SK-N-SH (cell line): ENCODE results near the gene INAFM2. TPM values are rescaled to one million over a fixed set of nuclear protein-coding genes. Genes with fewer than 3 reads are reported as not detected.

Experiments used
- CTCF ChIA-PET: fragments of 300-600, 350-600 bp; formaldehyde crosslinking; extraction: SDS; loops from one replicate; lab custom pipeline; 2021; lab: Yijun Ruan, JAX
- POLR2A ChIA-PET: fragments of 350-600 bp; sonication (Branson Sonifier 250); formaldehyde crosslinking; extraction: SDS; loops from one replicate; lab custom pipeline; 2020; ENCODE audit warnings: antibody characterized with exemption, inconsistent platforms; lab: Yijun Ruan, JAX
- DNase-seq: peaks from one replicate; pipeline ENCODE4 v3.0.0; 2012
- H2AFZ ChIP-seq: fragments of 200-600 bp; sonication (generic); 2 replicates; pipeline ENCODE4 v1.8.1; 2016; ENCODE audit warnings: antibody characterized with exemption, mild to moderate bottlenecking, low read depth
- H3F3A ChIP-seq: fragments of 200-600 bp; sonication (generic); replicated peaks from 2 replicates; pipeline ENCODE3; 2016; ENCODE audit warnings: antibody characterized with exemption, mild to moderate bottlenecking; ENCODE audit not compliant: insufficient read depth
- H3K27ac ChIP-seq, 2 experiments: fragments of 200-500 bp in 1 of 2; fragments of 200-600 bp in 1 of 2; sonication (Bioruptor generic) in 1 of 2; sonication (generic), shearing (Covaris generic) in 1 of 2; 2 replicates each; pipeline versions ENCODE4 v1.5.1 to v1.6.1; 2014 to 2016; ENCODE audit warnings: low read depth in 2 of 2, inconsistent platforms in 1 of 2, low read length in 1 of 2, mild to moderate bottlenecking in 1 of 2, mixed read lengths in 1 of 2
- H3K27me3 ChIP-seq: fragments of 200-600 bp; sonication (generic), shearing (Covaris generic); 2 replicates; pipeline ENCODE4 v1.6.1; 2016; ENCODE audit warnings: mixed run types; ENCODE audit not compliant: insufficient read depth
- H3K36me3 ChIP-seq, 2 experiments: fragments of 200-500 bp in 1 of 2; fragments of 200-600 bp in 1 of 2; sonication (Bioruptor generic) in 1 of 2; sonication (generic) in 1 of 2; replicated peaks in 1 of 2; 2 replicates each; pipeline versions ENCODE3 to v1.5.1; 2014 to 2016; ENCODE audit warnings: low read length in 1 of 2, mild to moderate bottlenecking in 1 of 2; ENCODE audit not compliant: insufficient read depth in 2 of 2, control insufficient read depth in 1 of 2
- H3K4me1 ChIP-seq, 2 experiments: fragments of 200-500 bp in 1 of 2; fragments of 200-600 bp in 1 of 2; sonication (Bioruptor generic) in 1 of 2; sonication (generic), shearing (Covaris generic) in 1 of 2; 2 replicates each; pipeline versions ENCODE4 v1.5.1 to v1.6.1; 2014 to 2016; ENCODE audit warnings: low read depth in 1 of 2, low read length in 1 of 2, mixed run types in 1 of 2; ENCODE audit not compliant: insufficient read depth in 2 of 2, control insufficient read depth in 1 of 2
- H3K4me2 ChIP-seq: fragments of 200-600 bp; sonication (generic), shearing (Covaris generic); 2 replicates; pipeline ENCODE4 v1.6.1; 2017; ENCODE audit warnings: mixed run types
- H3K4me3 ChIP-seq, 2 experiments: fragments of 200-500 bp in 1 of 2; fragments of 200-600 bp in 1 of 2; sonication (Bioruptor generic) in 1 of 2; sonication (generic), shearing (Covaris generic) in 1 of 2; 2 replicates each; pipeline versions ENCODE4 v1.5.1 to v1.8.1; 2014 to 2016; ENCODE audit warnings: low read depth in 2 of 2, inconsistent platforms in 1 of 2, low read length in 1 of 2, mild to moderate bottlenecking in 1 of 2, mixed read lengths in 1 of 2, moderate library complexity in 1 of 2
- H3K79me2 ChIP-seq: fragments of 200-600 bp; sonication (generic); 2 replicates; pipeline ENCODE4 v1.8.1; 2017; ENCODE audit warnings: mild to moderate bottlenecking; ENCODE audit not compliant: insufficient read depth
- H3K9ac ChIP-seq: fragments of 200-600 bp; sonication (generic); 2 replicates; pipeline ENCODE4 v1.6.1; 2017; ENCODE audit warnings: mixed run types
- H3K9me2 ChIP-seq: fragments of 200-600 bp; sonication (generic); 2 replicates; pipeline ENCODE4 v1.6.1; 2017; ENCODE audit warnings: mixed run types
- H3K9me3 ChIP-seq: fragments of 200-600 bp; sonication (generic); 2 replicates; pipeline ENCODE4 v1.6.1; 2017; ENCODE audit warnings: mixed run types, mild to moderate bottlenecking, moderate library complexity
- H4K20me1 ChIP-seq: fragments of 200-600 bp; sonication (generic); 2 replicates; pipeline ENCODE4 v1.6.1; 2017; ENCODE audit warnings: mild to moderate bottlenecking, mixed run types; ENCODE audit not compliant: insufficient read depth
- EZH2phosphoT487 ChIP-seq: fragments of 200-600 bp; sonication (generic); IDR thresholded peaks from 2 replicates; pipeline ENCODE4 v1.6.1; 2017; ENCODE audit warnings: low read depth, mixed run types, mild to moderate bottlenecking, antibody characterized with exemption, moderate library complexity, borderline replicate concordance
- FOXJ3 ChIP-seq: sonication (generic); formaldehyde crosslinking; IDR thresholded peaks from 2 replicates; pipeline ENCODE4 v1.5.1; 2020; ENCODE audit warnings: mild to moderate bottlenecking, missing genetic modification reagents
- GATA2 ChIP-seq: sonication (generic); formaldehyde crosslinking; IDR thresholded peaks from 2 replicates; pipeline ENCODE4 v1.5.0; 2020; ENCODE audit warnings: mild to moderate bottlenecking, missing genetic modification reagents
- MEF2A ChIP-seq: IDR thresholded peaks from 2 replicates; pipeline ENCODE4 v1.4.0; 2012; ENCODE audit warnings: low read depth, borderline replicate concordance
- MXI1 ChIP-seq: IDR thresholded peaks from 2 replicates; pipeline ENCODE4 v1.6.1; 2012; ENCODE audit warnings: mild to moderate bottlenecking, low read depth, low read length, improper control_type of control experiment
- RAD21 ChIP-seq: IDR thresholded peaks from 2 replicates; pipeline ENCODE4 v1.6.1; 2012; ENCODE audit warnings: mild to moderate bottlenecking, low read length
- RFX5 ChIP-seq: IDR thresholded peaks from 2 replicates; pipeline ENCODE4 v1.6.1; 2012; ENCODE audit warnings: mild to moderate bottlenecking, improper control_type of control experiment, low read length
- SMC3 ChIP-seq: IDR thresholded peaks from 2 replicates; pipeline ENCODE4 v1.6.1; 2012; ENCODE audit warnings: low read depth, low read length, improper control_type of control experiment
- TAF1 ChIP-seq: IDR thresholded peaks from 2 replicates; pipeline ENCODE4 v1.6.1; 2012; ENCODE audit warnings: low read depth, mild to moderate bottlenecking, low read length, moderate library complexity, borderline replicate concordance
- TEAD4 ChIP-seq: IDR thresholded peaks from 2 replicates; pipeline ENCODE4 v1.4.0; 2012; ENCODE audit warnings: mild to moderate bottlenecking, borderline replicate concordance; ENCODE audit not compliant: insufficient read depth
- YY1 ChIP-seq: IDR thresholded peaks from 2 replicates; pipeline ENCODE4 v1.4.0; 2012; ENCODE audit warnings: low read depth, mild to moderate bottlenecking
- WGBS: methylation state at CpG from one replicate; pipeline ENCODE4 v1.1.6; 2017; ENCODE audit warnings: low lambda C conversion rate; 5-methylcytosine and 5-hydroxymethylcytosine counted together
- polyA plus RNA-seq, 3 experiments: library from polyadenylated mRNA; depleted of rRNA; stranded (reverse); fragments of >200 nt; gene quantifications; 2 replicates each; pipeline ENCODE4 v1.2.3, GENCODE V29; 2012
- TF ChIP-seq, protein P1 (sequence below): IDR thresholded peaks from 2 replicates; pipeline ENCODE4 v1.4.0; 2012; ENCODE audit warnings: low read depth, borderline replicate concordance
- TF ChIP-seq, protein P2 (sequence below): IDR thresholded peaks from 2 replicates; pipeline ENCODE4 v1.4.0; 2012; ENCODE audit warnings: low read depth
- TF ChIP-seq, protein P3 (sequence below): IDR thresholded peaks from 2 replicates; pipeline ENCODE4 v1.4.0; 2012; ENCODE audit warnings: low read depth, borderline replicate concordance
- TF ChIP-seq, protein P4 (sequence below): fragments of 150-350 bp; IDR thresholded peaks from 2 replicates; pipeline ENCODE4 v1.6.1; 2016; ENCODE audit warnings: mild to moderate bottlenecking, low read depth, low read length
- TF ChIP-seq, protein P5 (sequence below): fragments of 150-350 bp; IDR thresholded peaks from 2 replicates; pipeline ENCODE4 v1.6.1; 2017; ENCODE audit warnings: antibody characterized with exemption, low read length, low read depth, borderline replicate concordance
- TF ChIP-seq, protein P6 (sequence below): IDR thresholded peaks from 2 replicates; pipeline ENCODE4; 2012

Gene INAFM2
- polyA plus RNA-seq, 1 of the 3 experiments (the other 2 are of a cell fraction) = 7.8 TPM

DNA sequence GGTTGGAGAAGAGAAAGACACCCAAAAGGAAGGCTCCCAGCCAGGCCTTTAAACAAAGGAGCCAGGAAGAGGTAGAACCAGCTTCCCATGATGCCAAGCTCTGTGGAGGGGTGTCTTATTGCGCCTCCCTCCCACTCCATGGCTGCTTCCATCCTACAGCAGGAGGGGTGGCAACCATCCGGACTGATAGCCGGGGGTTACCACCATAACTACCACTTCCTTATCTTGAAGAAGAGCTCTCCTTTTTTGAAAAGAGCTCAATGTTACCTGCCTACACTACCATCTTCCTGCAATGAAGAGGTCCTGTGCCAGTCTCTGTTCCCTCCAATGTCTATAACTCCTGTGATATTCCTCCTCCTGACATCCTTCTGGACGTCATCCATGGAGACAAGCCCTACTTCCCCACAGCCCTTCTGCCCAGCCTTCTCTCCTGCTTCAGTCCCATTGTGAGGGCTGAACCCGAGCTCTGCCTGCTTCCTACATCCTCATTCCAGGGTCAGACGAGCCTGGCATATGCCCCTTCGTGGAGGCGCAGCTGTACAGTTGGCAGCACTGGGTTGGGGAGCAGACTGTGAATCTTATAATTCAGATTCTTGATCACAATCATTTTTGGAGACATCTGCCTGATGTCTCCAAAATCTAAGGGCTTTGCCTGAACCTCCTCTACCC is 8.8 kb downstream of the INAFM2 start (continued):
- TF ChIP-seq, protein P1, sequence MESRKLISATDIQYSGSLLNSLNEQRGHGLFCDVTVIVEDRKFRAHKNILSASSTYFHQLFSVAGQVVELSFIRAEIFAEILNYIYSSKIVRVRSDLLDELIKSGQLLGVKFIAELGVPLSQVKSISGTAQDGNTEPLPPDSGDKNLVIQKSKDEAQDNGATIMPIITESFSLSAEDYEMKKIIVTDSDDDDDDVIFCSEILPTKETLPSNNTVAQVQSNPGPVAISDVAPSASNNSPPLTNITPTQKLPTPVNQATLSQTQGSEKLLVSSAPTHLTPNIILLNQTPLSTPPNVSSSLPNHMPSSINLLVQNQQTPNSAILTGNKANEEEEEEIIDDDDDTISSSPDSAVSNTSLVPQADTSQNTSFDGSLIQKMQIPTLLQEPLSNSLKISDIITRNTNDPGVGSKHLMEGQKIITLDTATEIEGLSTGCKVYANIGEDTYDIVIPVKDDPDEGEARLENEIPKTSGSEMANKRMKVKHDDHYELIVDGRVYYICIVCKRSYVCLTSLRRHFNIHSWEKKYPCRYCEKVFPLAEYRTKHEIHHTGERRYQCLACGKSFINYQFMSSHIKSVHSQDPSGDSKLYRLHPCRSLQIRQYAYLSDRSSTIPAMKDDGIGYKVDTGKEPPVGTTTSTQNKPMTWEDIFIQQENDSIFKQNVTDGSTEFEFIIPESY = no peak
- TF ChIP-seq SMC3 = no peak
- no peak for TF ChIP-seq TAF1
- TF ChIP-seq TEAD4 = no peak
- no peak for TF ChIP-seq EZH2phosphoT487
- TF ChIP-seq, protein P2, sequence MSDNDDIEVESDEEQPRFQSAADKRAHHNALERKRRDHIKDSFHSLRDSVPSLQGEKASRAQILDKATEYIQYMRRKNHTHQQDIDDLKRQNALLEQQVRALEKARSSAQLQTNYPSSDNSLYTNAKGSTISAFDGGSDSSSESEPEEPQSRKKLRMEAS = no peak
- TF ChIP-seq, all 33 proteins: peak for 0

DNA sequence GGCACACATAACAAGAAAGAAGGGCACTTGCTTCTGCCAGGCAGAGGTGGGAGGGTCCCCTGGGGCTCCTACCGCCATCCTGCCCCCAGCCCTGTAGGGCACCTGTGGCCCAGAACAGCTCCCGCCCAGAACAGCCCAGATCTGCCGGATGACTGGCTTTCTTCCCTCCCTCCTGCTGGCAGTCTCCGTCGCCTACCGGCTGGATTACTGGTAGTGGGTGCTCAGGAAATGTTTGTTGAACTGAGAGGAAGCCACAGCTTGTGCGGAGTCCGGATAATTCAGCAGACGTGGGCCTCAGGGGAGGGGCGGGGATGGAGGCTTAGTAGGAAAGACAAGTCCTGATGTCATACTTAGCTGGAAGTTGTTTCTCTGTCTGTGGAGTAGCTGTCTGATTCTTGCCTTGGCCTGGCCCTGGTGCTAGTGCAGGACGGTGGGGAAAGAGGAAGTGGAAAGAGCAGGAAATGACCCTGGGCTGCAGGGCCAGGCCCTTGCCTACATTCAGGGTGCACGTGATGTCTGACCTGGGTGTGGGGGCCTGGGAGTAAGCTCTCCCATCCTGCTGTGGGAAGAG is 10.5 kb downstream of the INAFM2 start:
- H3K27ac ChIP-seq = no peak overlapping the region
- peaks cover 19 to 26% of the 10 kb centered on the region in 2 experiments for H3K36me3 ChIP-seq
- DNase-seq = no peak
- no peak overlapping the region for H2AFZ ChIP-seq
- H3K79me2 ChIP-seq = peaks cover 30% of the 10 kb centered on the region
- CTCF ChIA-PET = interaction anchor here (11.1 to 70.6 kb wide), 4 partner anchors 8 to 88 kb away, joined by 184 to 2194 read pairs (median 1246); partner anchors contain the start of genes ANKRD63, CCDC9B, DISP2 and INAFM2
- no peak overlapping the region for H3K9ac ChIP-seq
- no peak for TF ChIP-seq TAF1
- TF ChIP-seq, all 33 proteins: peak for 0
- Histone ChIP-seq H3K4me1 (peaks cover 32 to 34% of the 10 kb centered on the region in 2 experiments; a peak in 3 of 4 replicates), H4K20me1 (no peaks in the 10 kb centered on the region), H3K9me2 (no peaks in the 10 kb centered on the region), H3K4me2 (no peak overlapping the region; the same call in 1 of the 2 replicates), H3K27me3 (no peaks in the 10 kb centered on the region), H3K9me3 (no peaks in the 10 kb centered on the region), H3F3A (peaks cover 27% of the 10 kb centered on the region), H3K4me3 (no peak overlapping the region)
- POLR2A ChIA-PET = no interaction called here
- WGBS = 85% methylated on average over 7 of the region's 12 CpGs

DNA sequence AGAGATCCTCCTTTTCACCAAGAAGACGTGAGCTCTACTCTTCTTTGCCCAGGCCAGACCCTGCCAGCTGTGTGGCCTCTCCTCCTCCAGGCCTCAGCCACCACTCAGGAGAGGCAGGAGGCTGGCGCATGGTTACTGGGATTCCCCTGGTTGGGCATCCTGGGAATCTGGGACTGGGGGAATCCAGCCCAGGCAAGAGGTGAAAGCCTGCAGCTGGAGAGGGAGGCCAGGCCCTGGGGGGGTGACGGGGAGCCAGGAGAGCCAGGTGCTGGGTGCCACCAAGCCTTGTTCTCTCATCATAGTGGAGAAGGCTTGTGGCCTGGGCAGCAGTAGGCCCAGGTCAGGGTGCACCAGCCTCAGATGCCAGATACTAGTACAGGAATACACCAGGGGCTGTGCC is 11.0 kb downstream of the INAFM2 start:
- CTCF ChIA-PET = interaction anchor here (11.1 to 70.6 kb wide), 4 partner anchors 7 to 87 kb away, joined by 184 to 2194 read pairs (median 1246); partner anchors contain the start of genes ANKRD63, CCDC9B, DISP2 and INAFM2
- Histone ChIP-seq H3K79me2 (peaks cover 36% of the 10 kb centered on the region), H3K4me2 (no peak overlapping the region; the same call in 1 of the 2 replicates), H3K4me1 (peaks cover 37 to 39% of the 10 kb centered on the region in 2 experiments; a peak in 3 of 4 replicates), H3K27ac (no peak overlapping the region; a peak in 1 of 4 replicates), H3K9me3 (no peaks in the 10 kb centered on the region), H4K20me1 (no peaks in the 10 kb centered on the region), H3F3A (peaks cover 25% of the 10 kb centered on the region), H2AFZ (no peak overlapping the region), H3K4me3 (no peak overlapping the region), H3K36me3 (peaks cover 19 to 26% of the 10 kb centered on the region in 2 experiments), H3K9me2 (no peaks in the 10 kb centered on the region), H3K27me3 (no peaks in the 10 kb centered on the region), H3K9ac (no peak overlapping the region)
- no peak for DNase-seq
- 60% methylated on average over 1 of the region's 3 CpGs for WGBS
- POLR2A ChIA-PET = no interaction called here
- TF ChIP-seq YY1 = no peak
- TF ChIP-seq, protein P3, sequence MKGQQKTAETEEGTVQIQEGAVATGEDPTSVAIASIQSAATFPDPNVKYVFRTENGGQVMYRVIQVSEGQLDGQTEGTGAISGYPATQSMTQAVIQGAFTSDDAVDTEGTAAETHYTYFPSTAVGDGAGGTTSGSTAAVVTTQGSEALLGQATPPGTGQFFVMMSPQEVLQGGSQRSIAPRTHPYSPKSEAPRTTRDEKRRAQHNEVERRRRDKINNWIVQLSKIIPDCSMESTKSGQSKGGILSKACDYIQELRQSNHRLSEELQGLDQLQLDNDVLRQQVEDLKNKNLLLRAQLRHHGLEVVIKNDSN = no peak
- no peak for TF ChIP-seq RAD21
- no peak for TF ChIP-seq FOXJ3 (CRISPR knock-in tag)
- no peak for TF ChIP-seq RFX5
- TF ChIP-seq, protein P4, sequence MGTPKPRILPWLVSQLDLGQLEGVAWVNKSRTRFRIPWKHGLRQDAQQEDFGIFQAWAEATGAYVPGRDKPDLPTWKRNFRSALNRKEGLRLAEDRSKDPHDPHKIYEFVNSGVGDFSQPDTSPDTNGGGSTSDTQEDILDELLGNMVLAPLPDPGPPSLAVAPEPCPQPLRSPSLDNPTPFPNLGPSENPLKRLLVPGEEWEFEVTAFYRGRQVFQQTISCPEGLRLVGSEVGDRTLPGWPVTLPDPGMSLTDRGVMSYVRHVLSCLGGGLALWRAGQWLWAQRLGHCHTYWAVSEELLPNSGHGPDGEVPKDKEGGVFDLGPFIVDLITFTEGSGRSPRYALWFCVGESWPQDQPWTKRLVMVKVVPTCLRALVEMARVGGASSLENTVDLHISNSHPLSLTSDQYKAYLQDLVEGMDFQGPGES = no peak
- no peak for TF ChIP-seq GATA2
- TF ChIP-seq, protein P5, sequence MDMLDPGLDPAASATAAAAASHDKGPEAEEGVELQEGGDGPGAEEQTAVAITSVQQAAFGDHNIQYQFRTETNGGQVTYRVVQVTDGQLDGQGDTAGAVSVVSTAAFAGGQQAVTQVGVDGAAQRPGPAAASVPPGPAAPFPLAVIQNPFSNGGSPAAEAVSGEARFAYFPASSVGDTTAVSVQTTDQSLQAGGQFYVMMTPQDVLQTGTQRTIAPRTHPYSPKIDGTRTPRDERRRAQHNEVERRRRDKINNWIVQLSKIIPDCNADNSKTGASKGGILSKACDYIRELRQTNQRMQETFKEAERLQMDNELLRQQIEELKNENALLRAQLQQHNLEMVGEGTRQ = no peak
- no peak for TF ChIP-seq TAF1
- no peak for TF ChIP-seq MEF2A
- TF ChIP-seq, protein P6, sequence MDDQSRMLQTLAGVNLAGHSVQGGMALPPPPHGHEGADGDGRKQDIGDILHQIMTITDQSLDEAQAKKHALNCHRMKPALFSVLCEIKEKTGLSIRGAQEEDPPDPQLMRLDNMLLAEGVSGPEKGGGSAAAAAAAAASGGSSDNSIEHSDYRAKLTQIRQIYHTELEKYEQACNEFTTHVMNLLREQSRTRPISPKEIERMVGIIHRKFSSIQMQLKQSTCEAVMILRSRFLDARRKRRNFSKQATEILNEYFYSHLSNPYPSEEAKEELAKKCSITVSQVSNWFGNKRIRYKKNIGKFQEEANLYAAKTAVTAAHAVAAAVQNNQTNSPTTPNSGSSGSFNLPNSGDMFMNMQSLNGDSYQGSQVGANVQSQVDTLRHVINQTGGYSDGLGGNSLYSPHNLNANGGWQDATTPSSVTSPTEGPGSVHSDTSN = no peak
- no peak for TF ChIP-seq MXI1
